Measurements from ENCODE around the gene C10orf105. TPM values are rescaled to one million over a fixed set of nuclear protein-coding genes. Genes with fewer than 3 reads are reported as not detected.

Gene C10orf105
- polyA plus RNA-seq, 1 donor (not counting 4 experiments of a cell fraction or from before 2014, with no cell fraction given) = not detected

DNA sequence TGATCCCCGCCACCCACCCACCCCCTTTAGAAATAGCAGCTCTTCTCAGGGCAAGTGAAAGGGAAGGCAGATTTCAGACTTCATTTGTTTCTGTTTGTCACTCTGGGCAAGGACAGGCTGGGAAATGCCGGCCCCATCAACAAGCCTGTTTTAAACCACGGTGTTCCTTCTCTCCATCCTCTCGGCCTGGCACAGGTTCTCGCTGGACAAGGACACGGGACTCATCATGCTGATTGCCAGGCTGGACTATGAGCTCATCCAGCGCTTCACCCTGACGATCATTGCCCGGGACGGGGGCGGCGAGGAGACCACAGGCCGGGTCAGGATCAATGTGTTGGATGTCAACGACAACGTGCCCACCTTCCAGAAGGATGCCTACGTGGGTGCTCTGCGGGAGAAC, 42.3 kb downstream of the C10orf105 start:
- Histone ChIP-seq H3K79me2 (ENCODE audit: control insufficient read depth, insufficient read depth, low read length) (no peaks in the 10 kb centered on the region), H2AFZ (ENCODE audit: control insufficient read depth, low read length) (no peak overlapping the region), H3K9me3 (ENCODE audit: control insufficient read depth, low read depth, low read length) (no peaks in the 10 kb centered on the region), H3K4me2 (ENCODE audit: control insufficient read depth, extremely low read depth, insufficient read depth, low read depth, low read length) (no peak overlapping the region), H3K27ac (ENCODE audit: control insufficient read depth, insufficient read depth, low read length) (no peak overlapping the region), H3K36me3 (ENCODE audit: control insufficient read depth in 2 of 2, extremely low read depth in 1 of 2, insufficient read depth in 2 of 2, low read length in 2 of 2) (no peaks in the 10 kb centered on the region), H3K4me1 (ENCODE audit: control insufficient read depth, extremely low read depth, insufficient read depth, low read length) (no peaks in the 10 kb centered on the region), H3K4me3 (ENCODE audit: control insufficient read depth in 2 of 3, extremely low read depth in 1 of 3, insufficient read depth in 2 of 3, low read depth in 1 of 3, low read length in 3 of 3) (no peak overlapping the region), H3K9me1 (ENCODE audit: control insufficient read depth, extremely low read depth, insufficient read depth, low read length) (no peaks in the 10 kb centered on the region), H3K9ac (ENCODE audit: control insufficient read depth, extremely low read depth, insufficient read depth, low read length) (no peak overlapping the region), H3K27me3 (ENCODE audit: control insufficient read depth, extremely low read depth, insufficient read depth, low read length) (peaks cover 12% of the 10 kb centered on the region), H4K20me1 (ENCODE audit: control insufficient read depth, extremely low read depth, insufficient read depth, low read length) (no peaks in the 10 kb centered on the region)
- no peak for TF ChIP-seq CTCF (optimal IDR thresholded peaks at IDR 0.05 in 1 of 3, IDR thresholded peaks at IDR 0.05 in 1 of 3, conservative IDR thresholded peaks at IDR 0.05 in 1 of 3; ENCODE audit: extremely low read depth in 1 of 3, insufficient read depth in 2 of 3, low read length in 3 of 3)
- no peak for TF ChIP-seq EZH2 (IDR thresholded peaks at IDR 0.05; ENCODE audit: low read length)
- dilution Hi-C loops (cut with MboI; ENCODE audit: extremely low pct_ligation_motif_present, low sequenced_read_pairs) = no loop called here
- DNase-seq (ENCODE audit: low read depth, low spot score) (no peak), FAIRE-seq (no peak)

GRCh38 chr10:71675295-71675970, 44.1 kb downstream of the C10orf105 start:
- no peaks in the 10 kb centered on the region for H4K20me1 ChIP-seq (ENCODE audit: control insufficient read depth, extremely low read depth, insufficient read depth, low read length)
- dilution Hi-C loops (cut with MboI; ENCODE audit: extremely low pct_ligation_motif_present, low sequenced_read_pairs) = no loop called here
- no peak overlapping the region for H3K4me2 ChIP-seq (ENCODE audit: control insufficient read depth, extremely low read depth, insufficient read depth, low read depth, low read length)
- H3K79me2 ChIP-seq (ENCODE audit: control insufficient read depth, insufficient read depth, low read length) = no peaks in the 10 kb centered on the region
- H3K9ac ChIP-seq (ENCODE audit: control insufficient read depth, extremely low read depth, insufficient read depth, low read length) = no peak overlapping the region
- TF ChIP-seq CTCF (optimal IDR thresholded peaks at IDR 0.05 in 1 of 3, IDR thresholded peaks at IDR 0.05 in 1 of 3, conservative IDR thresholded peaks at IDR 0.05 in 1 of 3; ENCODE audit: extremely low read depth in 1 of 3, insufficient read depth in 2 of 3, low read length in 3 of 3) (no peak), EZH2 (IDR thresholded peaks at IDR 0.05; ENCODE audit: low read length) (no peak)
- DNase-seq (ENCODE audit: low read depth, low spot score) = no peak
- FAIRE-seq = no peak
- no peaks in the 10 kb centered on the region for H3K9me3 ChIP-seq (ENCODE audit: control insufficient read depth, low read depth, low read length)
- H3K4me1 ChIP-seq (ENCODE audit: control insufficient read depth, extremely low read depth, insufficient read depth, low read length) = no peaks in the 10 kb centered on the region
- no peak overlapping the region for H2AFZ ChIP-seq (ENCODE audit: control insufficient read depth, low read length)
- H3K27ac ChIP-seq (ENCODE audit: control insufficient read depth, insufficient read depth, low read length) = no peak overlapping the region
- H3K4me3 ChIP-seq (ENCODE audit: control insufficient read depth in 2 of 3, extremely low read depth in 1 of 3, insufficient read depth in 2 of 3, low read depth in 1 of 3, low read length in 3 of 3) = no peak overlapping the region
- H3K36me3 ChIP-seq (ENCODE audit: control insufficient read depth in 2 of 2, extremely low read depth in 1 of 2, insufficient read depth in 2 of 2, low read length in 2 of 2) = no peaks in the 10 kb centered on the region
- H3K9me1 ChIP-seq (ENCODE audit: control insufficient read depth, extremely low read depth, insufficient read depth, low read length) = no peaks in the 10 kb centered on the region
- peaks cover 6% of the 10 kb centered on the region for H3K27me3 ChIP-seq (ENCODE audit: control insufficient read depth, extremely low read depth, insufficient read depth, low read length)

All from keratinocyte (primary cell).